Hematopoietic multipotent progenitor cell treated with erythropoietin and hydrocortisone succinate and interleukin-3 and kit ligand, for 8 days (in vitro differentiated cells): ENCODE measurements around the gene AGBL5.
A peak's percentile ranks its signal among the peaks of the same experiment; 100 is the strongest.
"Not testable (repeated sequence)": the region's sequence is repeated elsewhere in the genome, so short reads cannot be mapped to it uniquely, and the experiment has no call there.

Source experiments
- DNase-seq: peaks from one replicate; pipeline ENCODE4 v3.0.0-alpha.2; 2015

Gene AGBL5

GRCh38 chr2:27054721-27055120 lies 3.3 kb downstream of the AGBL5 start:
- no peak for DNase-seq

- no peak for DNase-seq
These were observed 5.7 kb downstream of the AGBL5 start for GRCh38 chr2:27057184-27057583.

- DNase-seq, result no peak
These were observed 6.7 kb downstream of the AGBL5 start for GRCh38 chr2:27058210-27058609.

GRCh38 chr2:27059141-27059820 lies 7.8 kb downstream of the AGBL5 start:
- no peak for DNase-seq

- no peak for DNase-seq
These were observed 8.9 kb downstream of the AGBL5 start for GRCh38 chr2:27060323-27060722.

- DNase-seq, result no peak
These were observed 13.7 kb downstream of the AGBL5 start for GRCh38 chr2:27065128-27065527.

GRCh38 chr2:27067385-27067784 lies 15.9 kb downstream of the AGBL5 start:
- no peak for DNase-seq

GRCh38 chr2:27069436-27069835 lies 18.0 kb downstream of the AGBL5 start:
- DNase-seq, result no peak

GRCh38 chr2:27069961-27070618 lies 18.6 kb downstream of the AGBL5 start:
- DNase-seq, result no peak

GRCh38 chr2:27070653-27071276 lies 19.3 kb downstream of the AGBL5 start:
- no peak for DNase-seq

- DNase-seq, result peak; percentile 93
These were observed 20.0 kb downstream of the AGBL5 start, which contains the start of gene OST4 for GRCh38 chr2:27071277-27071989. OST4 (minus strand) TSS chr2:27071654.

- DNase-seq, result no peak
These were observed 20.7 kb downstream of the AGBL5 start for GRCh38 chr2:27071990-27072830.

GRCh38 chr2:27072920-27073319 lies 21.5 kb downstream of the AGBL5 start:
- no peak for DNase-seq

- no peak for DNase-seq
These were observed 22.3 kb downstream of the AGBL5 start for GRCh38 chr2:27073782-27074181.

GRCh38 chr2:27074738-27075565 lies 23.5 kb downstream of the AGBL5 start:
- peak; percentile 38 for DNase-seq

- not testable (repeated sequence) for DNase-seq
These were observed 24.1 kb downstream of the AGBL5 start for GRCh38 chr2:27075566-27075871.

- no peak for DNase-seq
These were observed 24.9 kb downstream of the AGBL5 start for GRCh38 chr2:27076323-27076722.

GRCh38 chr2:27077231-27077630 lies 25.8 kb downstream of the AGBL5 start:
- no peak for DNase-seq

GRCh38 chr2:27078267-27079194 lies 27.1 kb downstream of the AGBL5 start, which contains the start of gene EMILIN1:
EMILIN1 (plus strand) TSS chr2:27078615; CDS start chr2:27079066, 451 bp downstream.
- DNase-seq, result no peak
